Fibroblast of lung (primary cell): ENCODE measurements around the gene TAS2R10.

Experiments
- CTCF ChIP-seq, 2 donors: IDR thresholded peaks in 1 of 2; conservative IDR thresholded peaks in 1 of 2; 1 replicate in 1 of 2; 2 replicates in 1 of 2; pipeline ENCODE4 v1.5.1; 2011 to 2012; ENCODE audit warnings: low read length in 2 of 2, control low read depth in 1 of 2, inconsistent platforms in 1 of 2, low read depth in 1 of 2, mild to moderate bottlenecking in 1 of 2
- EZH2 ChIP-seq: IDR thresholded peaks from 2 replicates; pipeline ENCODE4 v1.5.1; 2012; ENCODE audit warnings: low read length, control low read depth, mild to moderate bottlenecking; ENCODE audit errors: missing control alignments

- TF ChIP-seq CTCF (conservative IDR thresholded peaks at IDR 0.05 in 1 of 2, IDR thresholded peaks at IDR 0.05 in 1 of 2; ENCODE audit: low read depth in 1 of 2, low read length in 2 of 2) (no peak), EZH2 (no peak)
These were observed 21.6 kb upstream of the TAS2R10 start for GRCh38 chr12:10847744-10848143.
